IMR-90 (cell line): ENCODE results near the gene ATPAF1. TPM values are rescaled to one million over a fixed set of nuclear protein-coding genes. Genes with fewer than 3 reads are reported as not detected.

Experiments
- ATAC-seq: fragments of 200-7000 bp; cut with Tn5 transposase; 2 replicates; pipeline ENCODE4 v1.9.1; 2020; ENCODE audit warnings: low read depth, mild to moderate bottlenecking, moderate library complexity
- BruUV-seq: library from RNA; stranded (reverse); fragments of 400-500 nt; replicated peaks from 2 replicates; lab custom pipeline; 2021; lab: Mats Ljungman, UMichigan
- CTCF ChIA-PET: fragments of 300-600 bp; formaldehyde crosslinking; extraction: SDS; loops from one replicate; lab custom pipeline; 2021; ENCODE audit warnings: antibody characterized with exemption; lab: Yijun Ruan, JAX
- POLR2A ChIA-PET: fragments of 300-600 bp; sonication (Branson Sonifier 250); formaldehyde crosslinking; loops from one replicate; lab custom pipeline; 2022; ENCODE audit warnings: antibody characterized with exemption; ENCODE audit not compliant: unreplicated experiment; lab: Charles Lee
- DNase-seq: peaks from one replicate; pipeline ENCODE4 v3.0.0; 2013
- H2AFZ ChIP-seq: replicated peaks from 2 replicates; pipeline ENCODE3; 2013; ENCODE audit warnings: low read length, mild to moderate bottlenecking; ENCODE audit not compliant: poor library complexity
- H2AK5ac ChIP-seq: 2 replicates; pipeline ENCODE4 v1.6.1; 2013; ENCODE audit warnings: low read depth, low read length, inconsistent platforms
- H2AK9ac ChIP-seq: replicated peaks from 2 replicates; pipeline ENCODE3; 2013; ENCODE audit warnings: mild to moderate bottlenecking, low read depth, low read length, moderate library complexity; ENCODE audit not compliant: poor library complexity
- H2BK120ac ChIP-seq: 2 replicates; pipeline ENCODE4 v1.6.1; 2013; ENCODE audit warnings: low read depth, low read length, inconsistent platforms
- H2BK15ac ChIP-seq: 3 replicates; pipeline ENCODE4 v1.6.1; 2013; ENCODE audit warnings: low read depth, low read length, inconsistent platforms
- H2BK20ac ChIP-seq: 2 replicates; pipeline ENCODE4 v1.6.1; 2013; ENCODE audit warnings: low read depth, mild to moderate bottlenecking, inconsistent platforms, low read length, moderate library complexity
- H2BK5ac ChIP-seq: 2 replicates; pipeline ENCODE4 v1.6.1; 2013; ENCODE audit warnings: mild to moderate bottlenecking, low read depth, low read length, inconsistent platforms; ENCODE audit not compliant: poor library complexity, severe bottlenecking
- H3K14ac ChIP-seq: replicated peaks from 2 replicates; pipeline ENCODE4 v1.6.1; 2013; ENCODE audit warnings: low read depth, low read length, inconsistent platforms
- H3K18ac ChIP-seq: 2 replicates; pipeline ENCODE4 v1.6.1; 2013; ENCODE audit warnings: low read depth, low read length, control low read depth
- H3K23ac ChIP-seq: 2 replicates; pipeline ENCODE4 v1.6.1; 2013; ENCODE audit warnings: low read depth, low read length, inconsistent platforms
- H3K27ac ChIP-seq: 2 replicates; pipeline ENCODE4 v1.5.1; 2013; ENCODE audit warnings: mild to moderate bottlenecking, control low read depth, low read length; ENCODE audit not compliant: insufficient read depth
- H3K27me3 ChIP-seq: 2 replicates; pipeline ENCODE4 v1.6.1; 2013; ENCODE audit warnings: low read length; ENCODE audit not compliant: control insufficient read depth, insufficient read depth
- H3K36me3 ChIP-seq: 2 replicates; pipeline ENCODE4 v1.6.1; 2013; ENCODE audit warnings: low read length, mixed read lengths; ENCODE audit not compliant: control insufficient read depth, insufficient read depth
- H3K4ac ChIP-seq: 2 replicates; pipeline ENCODE4 v1.6.1; 2013; ENCODE audit warnings: low read depth, low read length, inconsistent platforms
- H3K4me1 ChIP-seq: 2 replicates; pipeline ENCODE4 v1.6.1; 2013; ENCODE audit warnings: low read length, mixed read lengths; ENCODE audit not compliant: control insufficient read depth, insufficient read depth
- H3K4me2 ChIP-seq: 2 replicates; pipeline ENCODE4 v1.6.1; 2013; ENCODE audit warnings: low read depth, mild to moderate bottlenecking, control low read depth, low read length, moderate library complexity
- H3K4me3 ChIP-seq: 2 replicates; pipeline ENCODE4 v1.5.1; 2013; ENCODE audit warnings: low read depth, mild to moderate bottlenecking, control low read depth, low read length, moderate library complexity; ENCODE audit not compliant: insufficient read depth
- H3K56ac ChIP-seq: 2 replicates; pipeline ENCODE4 v1.6.1; 2013; ENCODE audit warnings: low read length, inconsistent platforms; ENCODE audit not compliant: insufficient read depth; ENCODE audit errors: extremely low read depth
- H3K79me1 ChIP-seq, 2 experiments: 2 replicates each; pipeline ENCODE4 v1.6.1; 2013; ENCODE audit warnings: low read length in 2 of 2, inconsistent platforms in 1 of 2, low read depth in 1 of 2
- H3K9ac ChIP-seq: 2 replicates; pipeline ENCODE4 v1.6.1; 2013; ENCODE audit warnings: low read depth, low read length, control low read depth
- H3K9me1 ChIP-seq: 2 replicates; pipeline ENCODE4 v1.6.1; 2013; ENCODE audit warnings: low read length, inconsistent platforms; ENCODE audit not compliant: insufficient read depth
- H3K9me3 ChIP-seq: 2 replicates; pipeline ENCODE4 v1.6.1; 2013; ENCODE audit warnings: low read length; ENCODE audit not compliant: control insufficient read depth, insufficient read depth
- H4K20me1 ChIP-seq: 2 replicates; pipeline ENCODE4 v1.6.1; 2013; ENCODE audit warnings: low read length, inconsistent platforms; ENCODE audit not compliant: insufficient read depth
- H4K5ac ChIP-seq: 2 replicates; pipeline ENCODE4 v1.6.1; 2013; ENCODE audit warnings: mild to moderate bottlenecking, low read depth, low read length, control low read depth
- H4K8ac ChIP-seq, 2 experiments: 2 replicates each; pipeline ENCODE4 v1.6.1; 2013; ENCODE audit warnings: low read depth in 2 of 2, low read length in 2 of 2, control low read depth in 1 of 2, inconsistent platforms in 1 of 2
- H4K91ac ChIP-seq: 2 replicates; pipeline ENCODE4 v1.6.1; 2013; ENCODE audit warnings: low read depth, low read length, inconsistent platforms; ENCODE audit not compliant: insufficient read depth
- CEBPB ChIP-seq: IDR thresholded peaks from 2 replicates; pipeline ENCODE4 v1.6.1; 2012; ENCODE audit warnings: low read depth, low read length, improper control_type of control experiment
- CHD1 ChIP-seq: IDR thresholded peaks from 2 replicates; pipeline ENCODE4 v1.6.1; 2012; ENCODE audit warnings: low read depth, low read length, improper control_type of control experiment
- WGBS, 2 experiments: methylation state at CpG; one replicate each; pipeline versions ENCODE4 v1.1.5 to v1.1.7; 2013; ENCODE audit warnings: missing lambda C conversion rate in 2 of 2; ENCODE audit not compliant: insufficient read length in 1 of 2; ENCODE audit errors: extremely low coverage in 2 of 2; 5-methylcytosine and 5-hydroxymethylcytosine counted together
- dilution Hi-C: fragments of 300-500 bp; cut with HindIII; formaldehyde crosslinking; loops from one replicate; pipeline ENCODE4 v1.14.3; 2018; ENCODE audit warnings: low sequenced_read_pairs; ENCODE audit not compliant: unreplicated experiment
- in situ Hi-C: fragments of 300-500 bp; cut with MboI; formaldehyde crosslinking; loops from 3 replicates; pipeline ENCODE4 v1.14.3; 2019; ENCODE audit warnings: low sequenced_read_pairs, inconsistent platforms, mixed read lengths
- intact Hi-C: fragments of 100-400 bp; cut with micrococcal nuclease; formaldehyde crosslinking; loops from 2 replicates; pipeline ENCODE4 v1.10.0; 2022
- polyA plus RNA-seq, 3 experiments: library from polyadenylated mRNA; depleted of rRNA; stranded (reverse); fragments of >200 nt; gene quantifications; 2 replicates each; pipeline ENCODE4 v1.2.3, GENCODE V29; 2012; ENCODE audit warnings: low replicate concordance in 1 of 3
- total RNA-seq: library from RNA; depleted of rRNA; stranded (reverse); fragments of >200 nt; gene quantifications from 2 replicates; pipeline ENCODE4 v1.2.3, GENCODE V29; 2012
- TF ChIP-seq, protein P1 (sequence below): conservative IDR thresholded peaks from 2 replicates; pipeline ENCODE4 v1.5.1; 2012; ENCODE audit warnings: mild to moderate bottlenecking, low read depth, low read length, improper control_type of control experiment

The ATPAF1 gene
- total and polyA plus RNA-seq, 2 of the 4 experiments (the other 2 are of a cell fraction), result 55.5 to 80.3 TPM

DNA sequence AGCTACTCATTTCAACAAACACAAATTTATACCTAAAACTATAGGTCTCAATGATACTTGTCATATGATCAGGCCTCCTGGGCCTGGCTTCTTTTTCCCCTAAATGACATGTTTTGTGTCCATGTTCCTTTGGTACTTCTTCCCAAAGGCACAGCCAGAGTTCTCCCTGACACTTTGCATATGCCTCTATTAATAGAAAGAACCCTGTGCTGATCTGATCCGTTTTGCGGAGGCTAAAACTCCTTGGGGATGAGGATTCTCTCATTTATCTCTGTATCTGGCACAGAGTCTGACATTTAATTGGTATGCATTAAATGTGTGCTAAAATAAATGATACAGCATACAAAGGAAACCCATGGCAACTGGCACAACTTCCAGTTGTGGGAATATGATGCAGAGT is 11.5 kb downstream of the ATPAF1 start:
- Histone ChIP-seq H3K4me1 (peaks cover 3% of the 10 kb centered on the region; the same call in 1 of the 2 replicates), H4K5ac (no peak overlapping the region), H2BK20ac (no peak overlapping the region), H2BK120ac (no peak overlapping the region), H3K9me3 (no peaks in the 10 kb centered on the region), H3K9ac (no peak overlapping the region), H3K79me1 (peaks cover 2 to 3% of the 10 kb centered on the region in 2 experiments; a peak in 1 of 4 replicates), H3K4me2 (no peak overlapping the region), H3K56ac (no peak overlapping the region), H4K91ac (no peak overlapping the region), H3K14ac (no peak overlapping the region), H4K20me1 (no peaks in the 10 kb centered on the region), H2AFZ (no peak overlapping the region), H4K8ac (no peak overlapping the region), H3K23ac (no peak overlapping the region), H3K27me3 (no peaks in the 10 kb centered on the region), H3K9me1 (no peaks in the 10 kb centered on the region), H2AK5ac (no peak overlapping the region), H3K18ac (no peak overlapping the region), H3K4me3 (no peak overlapping the region), H2AK9ac (no peak overlapping the region), H2BK15ac (no peak overlapping the region), H3K36me3 (0 out of 2 replicates have a peak, but pooled peaks cover 12% of the 10 kb centered on the region), H2BK5ac (no peak overlapping the region), H3K4ac (no peak overlapping the region), H3K27ac (no peak overlapping the region)
- in situ Hi-C loops, result no loop called here
- dilution Hi-C loops, result no loop called here
- no TSS peak for BruUV-seq
- ATAC-seq (no peak), DNase-seq (no peak)
- CTCF ChIA-PET, result no interaction called here
- intact Hi-C loops, result no loop called here
- POLR2A ChIA-PET, result no interaction called here
- WGBS, 2 experiments, result no CpG with 5 or more reads among the region's 2 CpGs
- TF ChIP-seq, protein P1, sequence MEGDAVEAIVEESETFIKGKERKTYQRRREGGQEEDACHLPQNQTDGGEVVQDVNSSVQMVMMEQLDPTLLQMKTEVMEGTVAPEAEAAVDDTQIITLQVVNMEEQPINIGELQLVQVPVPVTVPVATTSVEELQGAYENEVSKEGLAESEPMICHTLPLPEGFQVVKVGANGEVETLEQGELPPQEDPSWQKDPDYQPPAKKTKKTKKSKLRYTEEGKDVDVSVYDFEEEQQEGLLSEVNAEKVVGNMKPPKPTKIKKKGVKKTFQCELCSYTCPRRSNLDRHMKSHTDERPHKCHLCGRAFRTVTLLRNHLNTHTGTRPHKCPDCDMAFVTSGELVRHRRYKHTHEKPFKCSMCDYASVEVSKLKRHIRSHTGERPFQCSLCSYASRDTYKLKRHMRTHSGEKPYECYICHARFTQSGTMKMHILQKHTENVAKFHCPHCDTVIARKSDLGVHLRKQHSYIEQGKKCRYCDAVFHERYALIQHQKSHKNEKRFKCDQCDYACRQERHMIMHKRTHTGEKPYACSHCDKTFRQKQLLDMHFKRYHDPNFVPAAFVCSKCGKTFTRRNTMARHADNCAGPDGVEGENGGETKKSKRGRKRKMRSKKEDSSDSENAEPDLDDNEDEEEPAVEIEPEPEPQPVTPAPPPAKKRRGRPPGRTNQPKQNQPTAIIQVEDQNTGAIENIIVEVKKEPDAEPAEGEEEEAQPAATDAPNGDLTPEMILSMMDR, result no peak
- TF ChIP-seq CHD1 (no peak), CEBPB (no peak)
